ENCODE results near the gene HK1. TPM values are rescaled to one million over a fixed set of nuclear protein-coding genes. Genes with fewer than 3 reads are reported as not detected.

Gene HK1
- total RNA-seq, 1 experiment from 2014 or later = 98.8 TPM

DNA sequence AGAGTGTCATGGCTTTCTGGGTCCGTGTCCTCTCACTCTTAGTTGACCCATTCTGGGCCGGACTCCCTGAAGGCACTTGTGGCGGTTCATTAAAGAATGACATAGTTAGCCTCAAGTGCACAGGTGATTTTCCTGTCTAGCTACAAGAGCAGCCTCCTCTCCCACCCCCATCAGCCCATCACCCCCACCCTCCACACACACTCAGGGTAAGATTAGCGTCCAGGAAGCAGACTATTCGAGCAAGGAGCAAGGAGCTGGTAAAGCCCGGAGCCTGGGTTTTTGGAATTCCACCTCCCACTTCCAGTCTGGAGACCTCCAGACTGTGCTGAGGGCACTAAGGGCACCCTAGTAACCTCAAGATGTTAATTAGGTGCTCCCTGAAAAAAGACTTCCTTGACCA lies 98.9 kb downstream of the HK1 start:
- H3K4me1 ChIP-seq (ENCODE audit: insufficient read depth, low read length) = peaks cover 1% of the 10 kb centered on the region; the same call in 1 of the 2 replicates
- H3K23me2 ChIP-seq (ENCODE audit: insufficient read length, low read depth, low read length, poor library complexity, severe bottlenecking) = no peaks in the 10 kb centered on the region
- no peak overlapping the region for H3K23ac ChIP-seq (ENCODE audit: insufficient read length, low read depth, low read length)
- no peaks in the 10 kb centered on the region; the same call in 1 of the 2 replicates for H3K79me2 ChIP-seq (ENCODE audit: insufficient read depth, low read length)
- H4K5ac ChIP-seq (ENCODE audit: insufficient read length, low read depth, low read length) = no peak overlapping the region
- H2BK5ac ChIP-seq (ENCODE audit: insufficient read length, low read length) = no peak overlapping the region
- H3K36me3 Mint-ChIP-seq (ENCODE audit: insufficient read depth in 1 of 3, low read depth in 3 of 3) = peaks cover 28 to 56% (median 46%) of the 10 kb centered on the region in 3 experiments; a peak in 6 of 7 replicates
- H3K27ac ChIP-seq (ENCODE audit: insufficient read length, low read depth, low read length) = no peak overlapping the region
- WGBS (ENCODE audit: extremely low coverage, insufficient read length, low lambda C conversion rate) = no CpG with 5 or more reads among the region's 6 CpGs
- H3K4me1 Mint-ChIP-seq = peaks cover 33 to 45% of the 10 kb centered on the region in 2 experiments
- no peak overlapping the region for H4K91ac ChIP-seq (ENCODE audit: insufficient read length, low read depth, low read length)
- peaks cover 3% of the 10 kb centered on the region for H3K79me1 ChIP-seq (ENCODE audit: insufficient read depth, low read depth, low read length, poor library complexity, severe bottlenecking)
- H3K18ac ChIP-seq (ENCODE audit: insufficient read length, low read depth, low read length) = no peak overlapping the region
- no peak overlapping the region for H3K4ac ChIP-seq (ENCODE audit: low read depth, low read length)
- no peak overlapping the region for H2BK15ac ChIP-seq (ENCODE audit: low read depth, low read length)
- H2BK120ac ChIP-seq (ENCODE audit: low read depth, low read length, poor library complexity, severe bottlenecking) = no peak overlapping the region
- H2AK5ac ChIP-seq (ENCODE audit: insufficient read length, low read length) = no peak overlapping the region
- H3K9me3 Mint-ChIP-seq = no peaks in the 10 kb centered on the region
- no peak overlapping the region for H3K9ac ChIP-seq (ENCODE audit: extremely low read depth, insufficient read length, low read length)
- no peak overlapping the region for H3K4me2 ChIP-seq (ENCODE audit: insufficient read depth, insufficient read length, low read length)
- no peak overlapping the region for H4K8ac ChIP-seq (replicated peaks; ENCODE audit: insufficient read length, low read depth, low read length)
- H3K27me3 ChIP-seq (ENCODE audit: insufficient read depth, low read length) = no peaks in the 10 kb centered on the region
- H3T11ph ChIP-seq (ENCODE audit: low read length) = no peak overlapping the region
- no peak overlapping the region for H3K56ac ChIP-seq (ENCODE audit: insufficient read length, low read depth, low read length)
- H3K9me3 ChIP-seq (ENCODE audit: control insufficient read depth, low read depth, low read length) = no peaks in the 10 kb centered on the region
- H3K14ac ChIP-seq (ENCODE audit: insufficient read depth, low read length) = no peak overlapping the region
- H2BK12ac ChIP-seq (ENCODE audit: insufficient read length, low read depth, low read length) = no peak overlapping the region
- H3K4me3 Mint-ChIP-seq = no peak overlapping the region; a peak in 1 of 5 replicates
- no peaks in the 10 kb centered on the region for H4K20me1 ChIP-seq (ENCODE audit: control insufficient read depth, insufficient read depth, insufficient read length)
- DNase-seq = no peak
- TF ChIP-seq, protein P1, sequence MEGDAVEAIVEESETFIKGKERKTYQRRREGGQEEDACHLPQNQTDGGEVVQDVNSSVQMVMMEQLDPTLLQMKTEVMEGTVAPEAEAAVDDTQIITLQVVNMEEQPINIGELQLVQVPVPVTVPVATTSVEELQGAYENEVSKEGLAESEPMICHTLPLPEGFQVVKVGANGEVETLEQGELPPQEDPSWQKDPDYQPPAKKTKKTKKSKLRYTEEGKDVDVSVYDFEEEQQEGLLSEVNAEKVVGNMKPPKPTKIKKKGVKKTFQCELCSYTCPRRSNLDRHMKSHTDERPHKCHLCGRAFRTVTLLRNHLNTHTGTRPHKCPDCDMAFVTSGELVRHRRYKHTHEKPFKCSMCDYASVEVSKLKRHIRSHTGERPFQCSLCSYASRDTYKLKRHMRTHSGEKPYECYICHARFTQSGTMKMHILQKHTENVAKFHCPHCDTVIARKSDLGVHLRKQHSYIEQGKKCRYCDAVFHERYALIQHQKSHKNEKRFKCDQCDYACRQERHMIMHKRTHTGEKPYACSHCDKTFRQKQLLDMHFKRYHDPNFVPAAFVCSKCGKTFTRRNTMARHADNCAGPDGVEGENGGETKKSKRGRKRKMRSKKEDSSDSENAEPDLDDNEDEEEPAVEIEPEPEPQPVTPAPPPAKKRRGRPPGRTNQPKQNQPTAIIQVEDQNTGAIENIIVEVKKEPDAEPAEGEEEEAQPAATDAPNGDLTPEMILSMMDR (conservative IDR thresholded peaks at IDR 0.05) = no peak
- peak overlapping the region in 2 of 3 experiments; percentile 69 to 73; a peak in 3 of 7 replicates for H3K27ac Mint-ChIP-seq
- H2AFZ ChIP-seq (ENCODE audit: low read length) = no peak overlapping the region
- no peak overlapping the region for H2BK20ac ChIP-seq (ENCODE audit: low read depth, low read length, poor library complexity, severe bottlenecking)
- no peaks in the 10 kb centered on the region for H3K27me3 Mint-ChIP-seq (ENCODE audit: low read depth)

All from H9 (cell line).